ENCODE results near the gene ADPRS. TPM values are rescaled to one million over a fixed set of nuclear protein-coding genes. Genes with fewer than 3 reads are reported as not detected.
A peak's percentile ranks its signal among the peaks of the same experiment; 100 is the strongest.

ADPRS gene
- total RNA-seq, 1 donor from 2014 or later = 28.9 TPM

- no peak for DNase-seq (ENCODE audit: low spot score)
Measured at GRCh38 chr1:36108314-36108713, 19.6 kb downstream of the ADPRS start.

- DNase-seq (ENCODE audit: low spot score) = no peak
Measured at GRCh38 chr1:36109041-36109679, 20.5 kb downstream of the ADPRS start.

- DNase-seq (ENCODE audit: low spot score) = no peak
Measured at GRCh38 chr1:36111151-36111550, 22.5 kb downstream of the ADPRS start.

GRCh38 chr1:36112823-36113222 lies 24.1 kb downstream of the ADPRS start:
- DNase-seq (ENCODE audit: low spot score) = no peak

- DNase-seq (ENCODE audit: low spot score) = no peak
Measured at GRCh38 chr1:36114371-36114770, 25.7 kb downstream of the ADPRS start.

- no peak for DNase-seq (ENCODE audit: low spot score)
Measured at GRCh38 chr1:36115200-36115669, 26.5 kb downstream of the ADPRS start.

- DNase-seq (ENCODE audit: low spot score) = no peak
Measured at GRCh38 chr1:36115931-36116330, 27.2 kb downstream of the ADPRS start.

- no peak for DNase-seq (ENCODE audit: low spot score)
Measured at GRCh38 chr1:36116901-36117300, 28.2 kb downstream of the ADPRS start.

GRCh38 chr1:36118447-36119204 lies 29.9 kb downstream of the ADPRS start:
- no peak for DNase-seq (ENCODE audit: low spot score)

- no peak for DNase-seq (ENCODE audit: low spot score)
Measured at GRCh38 chr1:36119456-36119855, 30.8 kb downstream of the ADPRS start.

GRCh38 chr1:36122062-36123030 lies 33.7 kb downstream of the ADPRS start:
- no peak for DNase-seq (ENCODE audit: low spot score)

GRCh38 chr1:36123356-36123755 lies 34.7 kb downstream of the ADPRS start:
- peak; percentile 26 for DNase-seq (ENCODE audit: low spot score)

GRCh38 chr1:36124404-36125128 lies 35.9 kb downstream of the ADPRS start:
- DNase-seq (ENCODE audit: low spot score) = no peak

- no peak for DNase-seq (ENCODE audit: low spot score)
Measured at GRCh38 chr1:36125129-36125991, 36.7 kb downstream of the ADPRS start, which contains the start of gene COL8A2. Gene COL8A2, minus strand, starts transcription at chr1:36125222. Its CDS starts 24,980 bp downstream, at chr1:36100242.

- no peak for DNase-seq (ENCODE audit: low spot score)
Measured at GRCh38 chr1:36126005-36126716, 37.5 kb downstream of the ADPRS start.

GRCh38 chr1:36126797-36127500 lies 38.3 kb downstream of the ADPRS start:
- no peak for DNase-seq (ENCODE audit: low spot score)

GRCh38 chr1:36128126-36128904 lies 39.6 kb downstream of the ADPRS start:
- no peak for DNase-seq (ENCODE audit: low spot score)

GRCh38 chr1:36128905-36129206 lies 40.2 kb downstream of the ADPRS start:
- DNase-seq (ENCODE audit: low spot score) = no peak

Data from mucosa of gallbladder (tissue), 1 donor.